Astrocyte of the cerebellum (primary cell): ENCODE measurements around the gene GDPD5.

Experiments used
- DNase-seq: peaks from one replicate; pipeline ENCODE4 v3.0.0-alpha.2; 2011; ENCODE audit warnings: low read depth
- H3K4me3 ChIP-seq: 2 replicates; pipeline ENCODE4 v1.5.1; 2011; ENCODE audit warnings: mild to moderate bottlenecking, low read depth, low read length, moderate library complexity
- CTCF ChIP-seq: IDR thresholded peaks from 2 replicates; pipeline ENCODE4 v1.5.1; 2012; ENCODE audit warnings: low read length, low read depth, moderate library complexity, mild to moderate bottlenecking; ENCODE audit errors: missing control alignments
- in situ Hi-C: cut with HindIII; loops from 2 replicates; pipeline ENCODE4 v1.10.0; 2017; ENCODE audit warnings: low sequenced_read_pairs

Gene GDPD5

GRCh38 chr11:75536786-75537641 lies 11.3 kb upstream of the GDPD5 start:
- in situ Hi-C loops, result no loop called here
- DNase-seq, result no peak
- TF ChIP-seq CTCF, result no peak
- no peak overlapping the region for H3K4me3 ChIP-seq

DNA sequence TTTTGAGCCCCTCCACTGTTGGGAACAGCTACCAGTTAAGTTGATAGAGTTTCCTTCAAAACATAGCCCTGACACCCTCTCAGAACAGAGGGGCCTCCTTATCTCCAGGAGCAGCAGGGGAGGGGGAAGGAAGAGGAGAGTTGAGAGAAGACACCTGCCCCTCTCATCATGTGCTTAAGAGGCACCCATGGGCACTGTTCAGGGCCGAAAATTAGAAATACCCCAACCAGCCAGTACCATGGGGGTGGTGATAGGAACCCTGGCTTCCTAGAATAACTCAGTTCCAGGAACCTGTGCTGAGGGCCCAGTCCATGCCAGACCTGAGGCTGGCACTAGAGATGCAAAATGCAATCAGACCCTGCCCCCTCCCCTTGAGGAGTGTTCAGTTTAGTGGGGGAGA lies 9.3 kb upstream of the GDPD5 start:
- no peak for DNase-seq
- in situ Hi-C loops, result no loop called here
- no peak for TF ChIP-seq CTCF
- H3K4me3 ChIP-seq, result no peak overlapping the region

GRCh38 chr11:75534259-75535069 lies 8.7 kb upstream of the GDPD5 start:
- no peak for DNase-seq
- in situ Hi-C loops, result no loop called here
- TF ChIP-seq CTCF, result no peak
- H3K4me3 ChIP-seq, result no peak overlapping the region

- H3K4me3 ChIP-seq, result no peak overlapping the region
- no peak for TF ChIP-seq CTCF
- in situ Hi-C loops, result no loop called here
- no peak for DNase-seq
Observed at GRCh38 chr11:75533896-75534258, 8.1 kb upstream of the GDPD5 start.

GRCh38 chr11:75532200-75533048 lies 6.7 kb upstream of the GDPD5 start:
- peak; percentile 80 for TF ChIP-seq CTCF
- in situ Hi-C loops, result no loop called here
- peak; percentile 16 for DNase-seq
- H3K4me3 ChIP-seq, result no peak overlapping the region

- no peak overlapping the region for H3K4me3 ChIP-seq
- no peak for TF ChIP-seq CTCF
- in situ Hi-C loops, result no loop called here
- no peak for DNase-seq
Observed at GRCh38 chr11:75531325-75531724, 5.6 kb upstream of the GDPD5 start.
